Spleen (tissue), 11 donors: ENCODE results near the gene P2RY14. TPM values are rescaled to one million over a fixed set of nuclear protein-coding genes. Genes with fewer than 3 reads are reported as not detected.
"Not testable (repeated sequence)": the region's sequence is repeated elsewhere in the genome, so short reads cannot be mapped to it uniquely, and the experiment has no call there.

Experiments used
- DNase-seq: peaks from one replicate; pipeline ENCODE4 v3.0.0-alpha.2; 2020
- H3K27ac ChIP-seq, 8 donors: fragments of 200-600 bp; sonication (generic) in 7 of 8; 1 replicate in 4 of 8; 2 replicates in 4 of 8; pipeline versions ENCODE4 v1.5.0 to v1.8.0; 2016 to 2021; ENCODE audit warnings: inconsistent platforms in 4 of 8, mild to moderate bottlenecking in 4 of 8, moderate library complexity in 1 of 8
- H3K27me3 ChIP-seq, 7 donors: fragments of 200-600 bp; sonication (generic) in 6 of 7; replicated peaks in 1 of 7; 1 replicate in 4 of 7; 2 replicates in 3 of 7; pipeline versions ENCODE4 v1.5.0 to v1.8.0; 2016 to 2021; ENCODE audit warnings: inconsistent platforms in 3 of 7, mild to moderate bottlenecking in 1 of 7
- H3K36me3 ChIP-seq, 6 donors: fragments of 200-600 bp; sonication (generic) in 5 of 6; 1 replicate in 4 of 6; 2 replicates in 2 of 6; pipeline versions ENCODE4 v1.5.0 to v1.8.0; 2016 to 2021; ENCODE audit warnings: inconsistent platforms in 2 of 6
- H3K4me1 ChIP-seq, 6 donors: fragments of 200-600 bp; sonication (generic) in 5 of 6; 1 replicate in 3 of 6; 2 replicates in 3 of 6; pipeline versions ENCODE4 v1.5.0 to v1.8.0; 2016 to 2021; ENCODE audit warnings: inconsistent platforms in 3 of 6
- H3K4me3 ChIP-seq, 8 donors: fragments of 200-600 bp; sonication (generic) in 7 of 8; 1 replicate in 4 of 8; 2 replicates in 4 of 8; pipeline versions ENCODE4 v1.5.0 to v1.8.0; 2016 to 2021; ENCODE audit warnings: inconsistent platforms in 4 of 8, mild to moderate bottlenecking in 4 of 8, moderate library complexity in 2 of 8
- H3K9me3 ChIP-seq, 8 donors: fragments of 200-600 bp; sonication (generic) in 7 of 8; 1 replicate in 4 of 8; 2 replicates in 4 of 8; pipeline versions ENCODE4 v1.5.0 to v1.8.0; 2016 to 2021; ENCODE audit warnings: inconsistent platforms in 4 of 8
- POLR2A ChIP-seq, 3 donors: fragments of 450-650 bp; IDR thresholded peaks; one replicate each; pipeline ENCODE4 v1.5.1; 2017; ENCODE audit warnings: antibody characterized with exemption in 3 of 3, mild to moderate bottlenecking in 1 of 3
- POLR2AphosphoS5 ChIP-seq, 3 donors: sonication (generic); formaldehyde crosslinking; IDR thresholded peaks; one replicate each; pipeline ENCODE4 v1.5.1; 2017; ENCODE audit warnings: antibody characterized with exemption in 3 of 3
- WGBS, 5 donors: extraction: QIAGEN DNeasy Blood & Tissue Kit in 3 of 5; methylation state at CpG; one replicate each; pipeline versions ENCODE4 v1.1.5 to v1.1.7; 2013 to 2018; 5-methylcytosine and 5-hydroxymethylcytosine counted together
- intact Hi-C: fragments of 100-400 bp; cut with DNase I; formaldehyde crosslinking; loops from one replicate; pipeline ENCODE4 v1.15.0; 2023; ENCODE audit warnings: low total_unique reads
- polyA plus RNA-seq, 3 donors: library from polyadenylated mRNA; stranded (reverse); fragments of 200-250 nt; gene quantifications; one replicate each; pipeline ENCODE4 v1.2.1, GENCODE V29; 2013
- total RNA-seq, 7 donors: library from RNA; depleted of rRNA in 3 of 7; stranded (reverse); fragments of >200 nt in 3 of 7; fragmentation: NEBNext Ultra II Directional in 4 of 7; extraction: Animal tissue kit (Norgen Biotek cat#: 25700) in 4 of 7; gene quantifications; one replicate each; pipeline versions ENCODE4 v1.1.0 to v1.2.1, GENCODE V29; 2016 to 2021
- TF ChIP-seq, protein P1 (sequence below), 11 experiments: fragments of 200-600 bp in 7 of 11; fragments of 450-650 bp in 4 of 11; sonication (generic) in 4 of 11; IDR thresholded peaks in 8 of 11; conservative IDR thresholded peaks in 3 of 11; 1 replicate in 7 of 11; 2 replicates in 4 of 11; pipeline versions ENCODE4 v1.4.0 to v1.8.0; 2016 to 2021; ENCODE audit warnings: antibody characterized with exemption in 11 of 11, inconsistent platforms in 4 of 11, mild to moderate bottlenecking in 1 of 11
- donor health status: healthy with polysubstance abuse.
- donor health status: DM: no; HTN: no; CAD: no; lungs with moderate emphysema.
- donor health status: DM: no; HTN: no; CAD: no.
- donor health status: Bipolar disorder and iron deficiency.
- donor health status: healthy.
- donor health status: DM: no; HTN: no; CAD: no.
- donor health status: DM: yes; HTN: yes; CAD: no.

Gene P2RY14
- total and polyA plus RNA-seq, 10 donors: 0.32 to 5.2 (median 1.9) TPM

DNA sequence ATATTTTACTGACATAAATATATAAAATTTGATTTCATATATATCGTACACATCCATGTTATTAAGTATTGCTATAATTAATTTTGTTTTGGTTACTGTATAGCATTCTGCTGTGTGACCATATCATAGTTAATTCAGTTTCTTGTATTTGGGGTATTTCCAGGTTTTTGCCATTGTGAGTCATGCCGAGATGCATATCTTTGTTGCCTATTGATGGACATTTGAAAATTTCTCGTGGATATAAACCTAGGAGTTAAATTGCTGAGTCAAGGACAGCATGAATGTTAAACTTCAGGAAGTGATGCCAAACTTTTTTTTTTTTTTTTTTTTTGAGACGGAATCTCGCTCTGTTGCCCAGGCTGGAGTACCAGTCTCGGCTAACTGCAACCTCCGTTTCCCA is 41.6 kb downstream of the P2RY14 start:
- no peak for DNase-seq
- intact Hi-C loops: no loop called here
- no peak overlapping the region for H3K4me3 ChIP-seq
- H3K9me3 ChIP-seq: no peaks in the 10 kb centered on the region
- WGBS, 5 donors: 79 to 89% (median 85%) methylated on average over 6 to 7 of the region's 7 CpGs
- TF ChIP-seq POLR2A (IDR thresholded peaks at IDR 0.05): no peak
- no peak for TF ChIP-seq POLR2AphosphoS5 (IDR thresholded peaks at IDR 0.05)
- TF ChIP-seq, protein P1, sequence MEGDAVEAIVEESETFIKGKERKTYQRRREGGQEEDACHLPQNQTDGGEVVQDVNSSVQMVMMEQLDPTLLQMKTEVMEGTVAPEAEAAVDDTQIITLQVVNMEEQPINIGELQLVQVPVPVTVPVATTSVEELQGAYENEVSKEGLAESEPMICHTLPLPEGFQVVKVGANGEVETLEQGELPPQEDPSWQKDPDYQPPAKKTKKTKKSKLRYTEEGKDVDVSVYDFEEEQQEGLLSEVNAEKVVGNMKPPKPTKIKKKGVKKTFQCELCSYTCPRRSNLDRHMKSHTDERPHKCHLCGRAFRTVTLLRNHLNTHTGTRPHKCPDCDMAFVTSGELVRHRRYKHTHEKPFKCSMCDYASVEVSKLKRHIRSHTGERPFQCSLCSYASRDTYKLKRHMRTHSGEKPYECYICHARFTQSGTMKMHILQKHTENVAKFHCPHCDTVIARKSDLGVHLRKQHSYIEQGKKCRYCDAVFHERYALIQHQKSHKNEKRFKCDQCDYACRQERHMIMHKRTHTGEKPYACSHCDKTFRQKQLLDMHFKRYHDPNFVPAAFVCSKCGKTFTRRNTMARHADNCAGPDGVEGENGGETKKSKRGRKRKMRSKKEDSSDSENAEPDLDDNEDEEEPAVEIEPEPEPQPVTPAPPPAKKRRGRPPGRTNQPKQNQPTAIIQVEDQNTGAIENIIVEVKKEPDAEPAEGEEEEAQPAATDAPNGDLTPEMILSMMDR (IDR thresholded peaks at IDR 0.05 in 8 of 11, conservative IDR thresholded peaks at IDR 0.05 in 3 of 11): no peak
- H3K36me3 ChIP-seq: no peaks in the 10 kb centered on the region
- H3K4me1 ChIP-seq: peaks cover 0 to 1% (median 0%) of the 10 kb centered on the region in 6 donors
- H3K27ac ChIP-seq: no peak overlapping the region
- no peaks in the 10 kb centered on the region for H3K27me3 ChIP-seq

DNA sequence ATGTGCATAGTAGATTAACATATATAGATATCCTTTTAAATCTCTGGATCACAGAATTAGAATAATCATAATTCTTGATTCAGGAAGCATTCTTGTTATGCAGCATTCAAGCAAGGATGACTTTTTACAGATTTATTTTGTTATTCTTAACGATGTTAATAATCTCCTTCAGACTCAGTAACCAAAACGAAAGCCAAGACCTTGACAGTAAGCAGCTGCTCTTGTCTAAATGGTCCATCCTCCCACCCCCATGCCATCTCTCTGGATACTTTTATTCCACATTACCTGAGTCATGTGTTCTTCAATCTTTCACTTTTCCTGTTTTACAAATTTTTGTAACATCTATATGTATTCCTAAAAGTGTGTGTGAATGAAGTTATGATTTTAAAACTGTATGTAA is 42.0 kb downstream of the P2RY14 start:
- Histone ChIP-seq H3K27me3 (no peaks in the 10 kb centered on the region), H3K27ac (no peak overlapping the region), H3K4me3 (no peak overlapping the region), H3K36me3 (no peaks in the 10 kb centered on the region), H3K9me3 (no peaks in the 10 kb centered on the region), H3K4me1 (peaks cover 0 to 6% (median under 1%) of the 10 kb centered on the region in 6 donors)
- TF ChIP-seq, protein P1 (IDR thresholded peaks at IDR 0.05 in 8 of 11, conservative IDR thresholded peaks at IDR 0.05 in 3 of 11): no peak
- no peak for TF ChIP-seq POLR2A (IDR thresholded peaks at IDR 0.05)
- TF ChIP-seq POLR2AphosphoS5 (IDR thresholded peaks at IDR 0.05): no peak
- DNase-seq: no peak
- 71 to 82% (median 74%) methylated on average over 2 of the region's 2 CpGs for WGBS, 5 donors
- intact Hi-C loops: no loop called here

DNA sequence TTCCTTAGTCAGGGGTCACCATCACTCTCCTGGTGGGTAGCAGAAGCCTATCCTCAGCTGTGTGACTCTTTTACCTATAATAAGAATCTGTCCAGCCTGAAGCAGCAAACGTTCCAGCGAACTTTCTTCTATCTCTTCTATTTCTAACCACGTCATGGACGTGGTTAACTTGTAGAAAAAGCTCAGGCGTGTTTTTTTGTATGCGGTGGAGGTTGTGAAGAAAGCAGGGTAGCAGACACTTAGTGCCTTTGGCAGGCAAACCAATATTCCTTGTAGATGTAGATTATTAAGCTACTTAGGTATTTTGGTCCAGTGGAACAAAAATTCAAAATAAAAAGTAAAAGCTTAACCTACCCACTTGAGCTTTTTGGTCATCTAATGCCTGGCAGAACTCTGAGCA is 43.5 kb downstream of the P2RY14 start:
- Histone ChIP-seq H3K27me3 (no peaks in the 10 kb centered on the region), H3K4me1 (peaks cover 0 to 20% (median 13%) of the 10 kb centered on the region in 6 donors), H3K9me3 (no peaks in the 10 kb centered on the region), H3K36me3 (no peaks in the 10 kb centered on the region), H3K4me3 (no peak overlapping the region), H3K27ac (no peak overlapping the region)
- intact Hi-C loops: no loop called here
- 77 to 87% (median 80%) methylated on average over 6 of the region's 6 CpGs for WGBS, 5 donors
- TF ChIP-seq POLR2AphosphoS5 (IDR thresholded peaks at IDR 0.05) (no peak), POLR2A (IDR thresholded peaks at IDR 0.05) (no peak)
- TF ChIP-seq, protein P1 (IDR thresholded peaks at IDR 0.05 in 8 of 11, conservative IDR thresholded peaks at IDR 0.05 in 3 of 11): no peak
- DNase-seq: no peak

DNA sequence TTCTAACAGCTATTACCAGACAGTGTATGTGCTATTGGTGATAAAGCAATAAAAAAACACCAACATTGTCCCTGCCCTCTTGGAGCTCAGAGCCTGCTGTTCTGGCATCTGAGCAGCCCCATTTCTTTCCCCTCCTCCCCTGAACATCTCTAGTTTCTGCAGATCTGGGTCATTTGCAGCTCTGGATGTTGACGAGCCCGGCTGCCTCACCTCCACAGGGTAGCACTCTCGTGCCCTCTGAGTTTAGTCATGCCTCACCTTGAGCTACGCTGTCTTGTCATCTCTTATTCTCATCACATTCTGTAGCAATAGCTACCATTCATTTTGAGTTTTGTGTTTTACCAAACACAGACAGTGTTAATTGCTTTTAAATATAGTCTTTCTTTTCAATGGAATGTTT is 45.4 kb downstream of the P2RY14 start:
- no peaks in the 10 kb centered on the region for H3K27me3 ChIP-seq
- WGBS, 5 donors: 90 to 93% (median 90%) methylated on average over 4 of the region's 4 CpGs
- no peak for TF ChIP-seq POLR2A (IDR thresholded peaks at IDR 0.05)
- no peak for TF ChIP-seq POLR2AphosphoS5 (IDR thresholded peaks at IDR 0.05)
- TF ChIP-seq, protein P1 (IDR thresholded peaks at IDR 0.05 in 8 of 11, conservative IDR thresholded peaks at IDR 0.05 in 3 of 11): no peak

DNA sequence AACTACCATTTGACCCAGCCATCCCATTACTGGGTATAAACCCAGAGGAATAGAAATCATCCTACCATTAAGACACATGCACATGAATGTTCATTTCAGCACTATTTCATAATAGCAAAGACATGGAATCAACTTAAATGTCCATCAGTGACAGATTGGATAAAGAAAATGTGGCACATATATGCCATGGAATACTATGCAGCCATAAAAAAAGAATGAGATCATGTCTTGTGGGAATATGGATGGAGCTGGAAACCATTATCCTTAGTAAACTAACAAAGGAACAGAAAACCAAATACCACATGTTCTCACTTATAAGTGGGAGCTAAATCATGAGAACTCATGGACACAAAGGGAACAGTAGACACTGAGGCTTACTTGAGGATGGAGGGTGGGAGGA is 45.9 kb downstream of the P2RY14 start:
- DNase-seq, H3K27me3 ChIP-seq, H3K27ac ChIP-seq, H3K36me3 ChIP-seq, H3K9me3 ChIP-seq, H3K4me3 ChIP-seq, intact Hi-C loops: not testable (repeated sequence)
- H3K4me1 ChIP-seq: peaks cover 7 to 45% (median 25%) of the 10 kb centered on the region in 6 donors

More for the DNA sequence above, 45.4 kb downstream of the P2RY14 start:
- no peaks in the 10 kb centered on the region for H3K9me3 ChIP-seq
- H3K4me3 ChIP-seq: no peak overlapping the region
- intact Hi-C loops: no loop called here
- no peak for DNase-seq
- H3K27ac ChIP-seq: no peak overlapping the region
- no peaks in the 10 kb centered on the region for H3K36me3 ChIP-seq
- H3K4me1 ChIP-seq: peaks cover 7 to 39% (median 19%) of the 10 kb centered on the region in 6 donors
